Adrenal gland (tissue), 5 donors: ENCODE data around the gene TDRD10.

Source experiments
- POLR2A ChIP-seq, 2 donors: fragments of 450-650 bp; IDR thresholded peaks; one replicate each; pipeline ENCODE4 v1.6.1; 2017; ENCODE audit warnings: antibody characterized with exemption in 2 of 2, mild to moderate bottlenecking in 2 of 2, moderate library complexity in 1 of 2
- TF ChIP-seq, protein P1 (sequence below), 6 experiments: fragments of 450-650 bp in 4 of 6; fragments of 200-600 bp in 2 of 6; sonication (generic) in 1 of 6; IDR thresholded peaks; 1 replicate in 5 of 6; 2 replicates in 1 of 6; pipeline versions ENCODE4 v1.5.1 to v1.8.0; 2016 to 2021; ENCODE audit warnings: antibody characterized with exemption in 6 of 6, mild to moderate bottlenecking in 2 of 6, moderate library complexity in 1 of 6
- donor health status: DM: no; HTN: no; CAD: no.

GRCh38 chr1:154553056-154554030 lies 51.3 kb downstream of the TDRD10 start:
- TF ChIP-seq, protein P1, sequence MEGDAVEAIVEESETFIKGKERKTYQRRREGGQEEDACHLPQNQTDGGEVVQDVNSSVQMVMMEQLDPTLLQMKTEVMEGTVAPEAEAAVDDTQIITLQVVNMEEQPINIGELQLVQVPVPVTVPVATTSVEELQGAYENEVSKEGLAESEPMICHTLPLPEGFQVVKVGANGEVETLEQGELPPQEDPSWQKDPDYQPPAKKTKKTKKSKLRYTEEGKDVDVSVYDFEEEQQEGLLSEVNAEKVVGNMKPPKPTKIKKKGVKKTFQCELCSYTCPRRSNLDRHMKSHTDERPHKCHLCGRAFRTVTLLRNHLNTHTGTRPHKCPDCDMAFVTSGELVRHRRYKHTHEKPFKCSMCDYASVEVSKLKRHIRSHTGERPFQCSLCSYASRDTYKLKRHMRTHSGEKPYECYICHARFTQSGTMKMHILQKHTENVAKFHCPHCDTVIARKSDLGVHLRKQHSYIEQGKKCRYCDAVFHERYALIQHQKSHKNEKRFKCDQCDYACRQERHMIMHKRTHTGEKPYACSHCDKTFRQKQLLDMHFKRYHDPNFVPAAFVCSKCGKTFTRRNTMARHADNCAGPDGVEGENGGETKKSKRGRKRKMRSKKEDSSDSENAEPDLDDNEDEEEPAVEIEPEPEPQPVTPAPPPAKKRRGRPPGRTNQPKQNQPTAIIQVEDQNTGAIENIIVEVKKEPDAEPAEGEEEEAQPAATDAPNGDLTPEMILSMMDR (IDR thresholded peaks at IDR 0.05): no peak
- TF ChIP-seq POLR2A (IDR thresholded peaks at IDR 0.05): no peak
